ENCODE data around the gene P2RX2.

DNA sequence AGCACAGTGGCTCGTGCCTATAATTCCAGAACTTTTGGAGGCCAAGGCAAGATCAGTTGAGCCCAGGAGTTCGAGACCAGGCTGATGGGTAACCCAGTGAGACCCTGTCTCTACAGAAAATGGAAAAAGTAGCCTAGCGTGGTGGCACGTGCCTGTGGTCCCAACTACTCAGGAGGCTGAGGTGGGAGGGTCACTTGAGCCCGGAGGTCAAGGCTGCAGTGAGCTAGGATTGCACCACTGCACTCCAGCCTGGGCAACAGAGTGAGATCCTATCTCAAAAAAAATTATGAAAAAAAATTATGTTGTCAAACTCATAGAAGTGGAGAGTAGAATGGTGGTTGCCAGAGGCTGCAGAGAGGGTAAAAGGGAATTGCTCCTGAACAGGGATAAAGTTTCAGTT lies 4.5 kb upstream of the P2RX2 start:
- TF ChIP-seq, protein P1, sequence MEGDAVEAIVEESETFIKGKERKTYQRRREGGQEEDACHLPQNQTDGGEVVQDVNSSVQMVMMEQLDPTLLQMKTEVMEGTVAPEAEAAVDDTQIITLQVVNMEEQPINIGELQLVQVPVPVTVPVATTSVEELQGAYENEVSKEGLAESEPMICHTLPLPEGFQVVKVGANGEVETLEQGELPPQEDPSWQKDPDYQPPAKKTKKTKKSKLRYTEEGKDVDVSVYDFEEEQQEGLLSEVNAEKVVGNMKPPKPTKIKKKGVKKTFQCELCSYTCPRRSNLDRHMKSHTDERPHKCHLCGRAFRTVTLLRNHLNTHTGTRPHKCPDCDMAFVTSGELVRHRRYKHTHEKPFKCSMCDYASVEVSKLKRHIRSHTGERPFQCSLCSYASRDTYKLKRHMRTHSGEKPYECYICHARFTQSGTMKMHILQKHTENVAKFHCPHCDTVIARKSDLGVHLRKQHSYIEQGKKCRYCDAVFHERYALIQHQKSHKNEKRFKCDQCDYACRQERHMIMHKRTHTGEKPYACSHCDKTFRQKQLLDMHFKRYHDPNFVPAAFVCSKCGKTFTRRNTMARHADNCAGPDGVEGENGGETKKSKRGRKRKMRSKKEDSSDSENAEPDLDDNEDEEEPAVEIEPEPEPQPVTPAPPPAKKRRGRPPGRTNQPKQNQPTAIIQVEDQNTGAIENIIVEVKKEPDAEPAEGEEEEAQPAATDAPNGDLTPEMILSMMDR (IDR thresholded peaks at IDR 0.05 in 2 of 3, conservative IDR thresholded peaks at IDR 0.05 in 1 of 3; ENCODE audit: borderline replicate concordance in 1 of 3, insufficient read depth in 1 of 3, low read depth in 2 of 3, low read length in 2 of 3): no peak
- TF ChIP-seq EZH2 (IDR thresholded peaks at IDR 0.05): no peak
- TF ChIP-seq RAD21 (IDR thresholded peaks at IDR 0.05; ENCODE audit: low read depth): no peak
- TF ChIP-seq, protein P2, sequence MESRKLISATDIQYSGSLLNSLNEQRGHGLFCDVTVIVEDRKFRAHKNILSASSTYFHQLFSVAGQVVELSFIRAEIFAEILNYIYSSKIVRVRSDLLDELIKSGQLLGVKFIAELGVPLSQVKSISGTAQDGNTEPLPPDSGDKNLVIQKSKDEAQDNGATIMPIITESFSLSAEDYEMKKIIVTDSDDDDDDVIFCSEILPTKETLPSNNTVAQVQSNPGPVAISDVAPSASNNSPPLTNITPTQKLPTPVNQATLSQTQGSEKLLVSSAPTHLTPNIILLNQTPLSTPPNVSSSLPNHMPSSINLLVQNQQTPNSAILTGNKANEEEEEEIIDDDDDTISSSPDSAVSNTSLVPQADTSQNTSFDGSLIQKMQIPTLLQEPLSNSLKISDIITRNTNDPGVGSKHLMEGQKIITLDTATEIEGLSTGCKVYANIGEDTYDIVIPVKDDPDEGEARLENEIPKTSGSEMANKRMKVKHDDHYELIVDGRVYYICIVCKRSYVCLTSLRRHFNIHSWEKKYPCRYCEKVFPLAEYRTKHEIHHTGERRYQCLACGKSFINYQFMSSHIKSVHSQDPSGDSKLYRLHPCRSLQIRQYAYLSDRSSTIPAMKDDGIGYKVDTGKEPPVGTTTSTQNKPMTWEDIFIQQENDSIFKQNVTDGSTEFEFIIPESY (IDR thresholded peaks at IDR 0.05; ENCODE audit: extremely low read depth, insufficient replicate concordance, low read length): no peak
- no peak for TF ChIP-seq SIN3A (IDR thresholded peaks at IDR 0.05; ENCODE audit: low read depth)
- no peak for TF ChIP-seq ZFX (IDR thresholded peaks at IDR 0.05)
- TF ChIP-seq ZNF274 (IDR thresholded peaks at IDR 0.05; ENCODE audit: low read depth, low read length): no peak
- no peak for TF ChIP-seq CEBPB (IDR thresholded peaks at IDR 0.05; ENCODE audit: low read depth)
- TF ChIP-seq YY1 (IDR thresholded peaks at IDR 0.05; ENCODE audit: extremely low read depth, insufficient replicate concordance, low read depth, low read length): no peak
- TF ChIP-seq POLR2A (IDR thresholded peaks at IDR 0.05; ENCODE audit: borderline replicate concordance, extremely low read depth, insufficient read depth, insufficient read length): no peak
- no peak for TF ChIP-seq EZH2phosphoT487 (IDR thresholded peaks at IDR 0.05; ENCODE audit: borderline replicate concordance)
- no peak for TF ChIP-seq POLR2AphosphoS5 (IDR thresholded peaks at IDR 0.05; ENCODE audit: low read depth, low read length)
- TF ChIP-seq, protein P3, sequence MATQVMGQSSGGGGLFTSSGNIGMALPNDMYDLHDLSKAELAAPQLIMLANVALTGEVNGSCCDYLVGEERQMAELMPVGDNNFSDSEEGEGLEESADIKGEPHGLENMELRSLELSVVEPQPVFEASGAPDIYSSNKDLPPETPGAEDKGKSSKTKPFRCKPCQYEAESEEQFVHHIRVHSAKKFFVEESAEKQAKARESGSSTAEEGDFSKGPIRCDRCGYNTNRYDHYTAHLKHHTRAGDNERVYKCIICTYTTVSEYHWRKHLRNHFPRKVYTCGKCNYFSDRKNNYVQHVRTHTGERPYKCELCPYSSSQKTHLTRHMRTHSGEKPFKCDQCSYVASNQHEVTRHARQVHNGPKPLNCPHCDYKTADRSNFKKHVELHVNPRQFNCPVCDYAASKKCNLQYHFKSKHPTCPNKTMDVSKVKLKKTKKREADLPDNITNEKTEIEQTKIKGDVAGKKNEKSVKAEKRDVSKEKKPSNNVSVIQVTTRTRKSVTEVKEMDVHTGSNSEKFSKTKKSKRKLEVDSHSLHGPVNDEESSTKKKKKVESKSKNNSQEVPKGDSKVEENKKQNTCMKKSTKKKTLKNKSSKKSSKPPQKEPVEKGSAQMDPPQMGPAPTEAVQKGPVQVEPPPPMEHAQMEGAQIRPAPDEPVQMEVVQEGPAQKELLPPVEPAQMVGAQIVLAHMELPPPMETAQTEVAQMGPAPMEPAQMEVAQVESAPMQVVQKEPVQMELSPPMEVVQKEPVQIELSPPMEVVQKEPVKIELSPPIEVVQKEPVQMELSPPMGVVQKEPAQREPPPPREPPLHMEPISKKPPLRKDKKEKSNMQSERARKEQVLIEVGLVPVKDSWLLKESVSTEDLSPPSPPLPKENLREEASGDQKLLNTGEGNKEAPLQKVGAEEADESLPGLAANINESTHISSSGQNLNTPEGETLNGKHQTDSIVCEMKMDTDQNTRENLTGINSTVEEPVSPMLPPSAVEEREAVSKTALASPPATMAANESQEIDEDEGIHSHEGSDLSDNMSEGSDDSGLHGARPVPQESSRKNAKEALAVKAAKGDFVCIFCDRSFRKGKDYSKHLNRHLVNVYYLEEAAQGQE (IDR thresholded peaks at IDR 0.05; ENCODE audit: low read depth): no peak

All from HCT116 (cell line).